Adipose tissue (tissue), 3 donors: ENCODE results near the gene PATL2. TPM values are rescaled to one million over a fixed set of nuclear protein-coding genes. Genes with fewer than 3 reads are reported as not detected.
"Not testable (repeated sequence)": the region's sequence is repeated elsewhere in the genome, so short reads cannot be mapped to it uniquely, and the experiment has no call there.

Source experiments
- H3K27ac ChIP-seq: one replicate; pipeline ENCODE4 v1.5.1; 2013; ENCODE audit warnings: low read depth, low read length
- WGBS, 3 donors: extraction: QIAGEN DNeasy Blood & Tissue Kit; methylation state at CpG; one replicate each; pipeline ENCODE4 v1.1.7; 2013; 5-methylcytosine and 5-hydroxymethylcytosine counted together
- polyA plus RNA-seq, 3 donors: library from polyadenylated mRNA; stranded (reverse); fragments of 200-250 nt; gene quantifications; one replicate each; pipeline ENCODE4 v1.2.3, GENCODE V29; 2013
- donor health status: healthy with polysubstance abuse.
- donor health status: Bipolar disorder and iron deficiency.
- donor health status: healthy.

The PATL2 gene
- polyA plus RNA-seq, 3 donors, result 0.47 to 0.54 TPM; not detected in 1

DNA sequence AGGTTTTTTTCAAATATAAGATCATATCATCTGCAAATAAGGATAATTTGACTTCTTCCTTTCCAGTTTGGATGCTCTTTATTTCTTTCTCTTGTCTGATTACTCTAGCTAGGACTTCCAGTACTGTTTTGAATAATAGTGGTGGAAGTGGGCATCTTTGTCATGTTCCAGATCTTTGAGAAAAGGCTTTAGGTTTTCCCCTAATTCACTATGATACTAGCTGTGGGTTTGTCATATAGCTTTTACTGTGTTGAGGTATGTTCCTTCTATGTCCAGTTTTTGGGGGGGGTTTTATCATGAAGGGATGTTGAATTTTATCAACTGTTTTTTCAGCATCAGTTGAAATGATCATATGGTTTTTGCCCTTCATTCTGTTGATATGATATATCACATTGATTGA, 10.4 kb downstream of the PATL2 start:
- H3K27ac ChIP-seq, result not testable (repeated sequence)

DNA sequence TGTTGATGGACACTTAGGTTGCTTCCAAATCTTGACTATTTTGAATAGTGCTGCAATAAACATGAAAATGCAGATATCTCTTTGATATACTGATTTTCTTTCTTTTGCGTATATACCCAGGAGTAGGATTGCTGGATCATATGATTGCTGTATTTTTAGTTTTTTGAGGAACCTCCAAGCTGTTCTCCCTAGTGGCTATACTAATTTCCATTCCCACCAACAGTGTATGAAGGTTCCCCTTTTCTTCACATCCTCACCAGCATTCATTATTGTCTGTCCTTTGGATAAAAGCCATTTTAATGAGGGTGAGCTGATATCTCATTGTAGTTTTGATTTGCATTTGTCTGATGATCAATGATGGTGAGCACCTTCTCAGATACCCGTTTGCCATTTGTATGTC, 12.5 kb downstream of the PATL2 start:
- WGBS, 3 donors, result 84 to 90% (median 85%) methylated on average over 2 of the region's 2 CpGs
- H3K27ac ChIP-seq, result no peak overlapping the region

DNA sequence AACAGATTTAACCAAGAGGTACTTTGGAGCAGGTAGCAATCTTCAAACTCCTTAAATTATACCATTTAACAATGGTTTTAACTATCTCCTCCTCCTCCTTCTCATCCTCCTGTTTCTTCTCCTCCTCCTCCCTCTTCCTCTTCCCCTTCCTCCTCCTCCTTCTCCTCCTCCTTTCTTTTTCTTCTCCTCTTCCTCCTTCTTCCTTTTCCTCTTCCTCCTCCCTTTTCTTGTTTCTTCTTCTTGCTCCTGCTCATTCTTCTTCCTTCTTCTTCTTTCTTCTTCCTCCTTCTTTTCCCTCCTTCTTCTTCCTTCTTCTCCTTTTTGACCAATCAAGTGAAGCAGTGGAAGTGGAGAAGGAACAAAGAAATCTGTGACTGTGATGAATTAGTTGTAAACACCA, 14.1 kb downstream of the PATL2 start:
- no peak overlapping the region for H3K27ac ChIP-seq

DNA sequence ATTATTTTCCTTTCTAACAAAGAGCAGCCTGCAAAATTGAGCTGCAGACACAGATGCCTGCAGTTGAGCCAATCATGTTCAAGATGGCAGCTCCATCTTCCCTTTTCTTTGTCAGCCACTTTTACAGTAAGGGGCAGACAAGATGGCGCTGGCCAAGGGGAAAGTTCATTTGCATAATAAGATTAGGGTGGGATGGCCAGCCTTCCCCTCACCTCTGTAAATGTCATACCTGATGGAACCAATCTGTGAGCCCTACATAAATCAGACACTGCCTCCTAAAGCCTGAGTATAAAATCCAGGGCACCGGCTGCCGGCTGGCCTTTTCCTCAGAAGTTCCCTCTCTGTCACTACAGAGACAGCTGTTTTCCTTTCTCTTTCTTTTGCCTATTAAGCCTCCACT, 15.8 kb downstream of the PATL2 start:
- WGBS, 3 donors, result 51 to 70% (median 65%) methylated on average over 3 of the region's 3 CpGs
- H3K27ac ChIP-seq, result no peak overlapping the region

DNA sequence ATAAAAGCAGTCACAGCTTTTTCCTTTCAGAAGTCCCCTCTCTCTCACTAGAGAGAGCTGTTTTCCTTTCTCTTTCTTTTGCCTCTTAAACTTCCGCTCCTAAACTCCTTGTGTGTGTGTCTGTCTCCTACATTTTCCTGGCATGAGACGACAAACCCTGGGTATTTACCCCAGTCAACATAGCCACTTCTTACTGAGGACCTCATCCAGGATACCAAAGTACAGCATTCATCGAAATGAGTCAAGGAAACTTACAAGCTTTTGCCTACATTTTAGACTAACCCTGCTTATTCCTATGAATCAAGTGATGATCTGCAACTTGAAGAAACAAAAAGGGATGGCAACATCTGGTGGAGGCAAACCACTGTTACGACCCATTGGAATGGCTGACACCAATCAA, 16.7 kb downstream of the PATL2 start:
- WGBS, 3 donors, result 89 to 90% (median 90%) methylated on average over 4 of the region's 4 CpGs
- no peak overlapping the region for H3K27ac ChIP-seq

DNA sequence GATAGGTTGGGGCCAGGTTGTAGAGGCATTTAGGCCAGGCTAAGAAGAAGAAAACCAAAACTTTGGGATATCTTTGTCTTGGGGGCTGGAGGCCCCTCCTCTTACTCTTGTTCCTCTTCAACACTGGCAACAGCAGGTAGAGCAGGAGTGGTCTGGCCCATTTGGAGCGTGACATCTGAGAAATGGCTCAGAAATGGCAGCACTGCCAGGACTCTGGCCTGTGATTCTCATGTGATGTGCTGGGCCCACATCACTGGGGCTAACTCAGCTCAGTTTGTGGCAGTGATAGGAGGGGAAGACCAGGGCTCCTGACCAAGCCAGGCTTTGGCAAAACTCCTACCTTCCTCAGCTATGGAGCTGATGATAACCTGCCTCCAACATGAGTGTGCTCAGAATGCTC, 18.5 kb downstream of the PATL2 start:
- H3K27ac ChIP-seq, result no peak overlapping the region
- 100% methylated on average over 1 of the region's 1 CpG for WGBS, 3 donors

DNA sequence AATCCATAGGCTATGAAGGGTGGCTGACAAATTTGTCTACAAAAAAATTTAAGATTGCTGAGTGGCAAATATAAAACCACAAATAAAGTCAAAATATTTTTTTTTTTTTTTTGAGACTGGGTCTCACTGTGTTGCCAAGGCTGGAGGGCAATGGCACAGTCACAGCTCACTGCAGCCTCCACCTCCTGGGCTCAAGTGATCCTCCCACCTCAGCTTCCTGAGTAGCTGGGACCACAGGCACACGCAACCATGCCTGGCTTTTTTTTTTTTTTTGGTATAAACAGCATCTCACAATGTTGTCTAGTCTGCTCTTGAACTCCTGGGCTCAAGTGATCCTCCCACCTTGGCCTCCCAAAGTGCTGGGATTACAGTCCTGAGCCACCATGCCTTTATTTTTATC, 20.9 kb downstream of the PATL2 start:
- not testable (repeated sequence) for H3K27ac ChIP-seq
- WGBS, 3 donors, result 29 to 50% (median 35%) methylated on average over 1 of the region's 1 CpG

DNA sequence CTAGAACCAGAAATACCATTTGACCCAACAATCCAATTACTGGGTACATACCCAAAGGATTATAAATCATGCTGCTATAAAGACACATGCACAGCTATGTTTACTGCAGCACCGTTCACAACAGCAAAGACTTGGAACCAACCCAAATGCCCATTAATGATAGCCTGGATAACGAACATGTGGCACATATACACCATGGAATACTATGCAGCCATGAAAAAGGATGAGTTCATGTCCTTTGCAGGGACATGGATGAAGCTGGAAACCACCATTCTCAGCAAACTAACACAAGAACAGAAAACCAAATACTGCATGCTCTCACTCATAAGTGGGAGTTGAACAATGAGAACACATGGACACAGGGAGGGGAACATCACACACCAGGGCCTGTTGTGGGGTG, 21.8 kb downstream of the PATL2 start:
- 76 to 83% (median 81%) methylated on average over 2 of the region's 2 CpGs for WGBS, 3 donors
- not testable (repeated sequence) for H3K27ac ChIP-seq

DNA sequence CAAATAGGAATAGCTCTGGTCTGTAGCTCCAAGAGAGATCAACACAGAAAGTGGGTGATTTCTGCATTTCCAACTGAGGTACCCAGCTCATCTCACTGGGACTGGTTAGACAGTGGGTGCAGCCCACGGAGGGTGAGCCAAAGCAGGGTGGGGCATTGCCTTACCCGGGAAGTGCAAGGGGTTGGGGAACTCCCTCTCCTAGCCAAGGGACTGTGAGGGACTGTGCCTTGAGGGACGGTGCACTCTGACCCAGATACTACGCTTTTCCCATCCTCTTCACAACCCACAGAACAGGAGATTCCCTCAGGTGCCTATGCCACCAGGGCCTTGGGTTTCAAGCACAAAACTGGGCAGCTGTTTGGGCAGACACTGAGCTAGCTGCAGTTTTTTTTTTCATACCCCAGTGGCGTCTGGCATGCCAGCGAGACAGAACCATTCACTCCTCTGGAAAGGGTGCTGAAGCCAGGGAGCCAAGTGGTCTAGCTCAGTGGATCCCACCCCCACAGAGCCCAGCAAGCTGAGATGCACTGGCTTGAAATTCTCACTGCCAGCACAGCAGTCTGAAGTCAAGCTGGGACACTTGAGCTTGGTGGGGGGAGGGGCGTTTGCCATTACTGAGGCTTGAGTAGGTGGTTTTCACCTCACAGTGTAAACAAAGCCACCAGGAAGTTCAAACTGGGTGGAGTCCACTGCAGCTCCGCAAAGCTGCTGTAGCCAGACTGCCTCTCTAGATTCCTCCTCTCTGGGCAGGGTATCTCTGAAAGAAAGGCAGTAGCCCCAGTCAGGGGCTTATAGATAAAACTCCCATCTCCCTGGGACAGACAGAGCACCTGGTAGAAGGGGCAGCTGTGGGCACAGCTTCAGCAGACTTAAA, 28.1 kb downstream of the PATL2 start:
- WGBS, 3 donors, result 34 to 44% (median 35%) methylated on average over 8 of the region's 8 CpGs

DNA sequence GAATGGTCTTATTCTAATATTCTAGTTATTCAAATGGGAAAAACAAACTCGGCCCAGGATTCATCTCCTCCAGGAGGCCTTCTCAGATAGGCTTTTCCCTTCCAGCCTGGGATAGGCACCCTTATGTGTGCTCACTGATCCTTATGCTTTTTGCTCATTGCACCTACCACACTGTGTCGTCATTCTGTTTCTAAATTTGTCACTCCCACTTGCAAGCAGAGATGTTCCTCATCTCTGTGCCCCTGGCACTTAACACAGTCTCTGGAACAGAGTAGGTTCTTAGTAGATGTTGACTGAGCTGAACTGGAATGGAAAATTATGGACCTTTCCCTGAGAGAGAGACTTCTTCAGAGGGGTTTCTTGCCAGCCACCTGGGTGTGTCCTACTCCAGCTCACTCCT, 28.9 kb downstream of the PATL2 start:
- H3K27ac ChIP-seq, result no peak overlapping the region
- WGBS, 3 donors, result 66 to 89% (median 70%) methylated on average over 2 of the region's 2 CpGs

More for the DNA sequence above, 28.1 kb downstream of the PATL2 start:
- H3K27ac ChIP-seq, result not testable (repeated sequence)

DNA sequence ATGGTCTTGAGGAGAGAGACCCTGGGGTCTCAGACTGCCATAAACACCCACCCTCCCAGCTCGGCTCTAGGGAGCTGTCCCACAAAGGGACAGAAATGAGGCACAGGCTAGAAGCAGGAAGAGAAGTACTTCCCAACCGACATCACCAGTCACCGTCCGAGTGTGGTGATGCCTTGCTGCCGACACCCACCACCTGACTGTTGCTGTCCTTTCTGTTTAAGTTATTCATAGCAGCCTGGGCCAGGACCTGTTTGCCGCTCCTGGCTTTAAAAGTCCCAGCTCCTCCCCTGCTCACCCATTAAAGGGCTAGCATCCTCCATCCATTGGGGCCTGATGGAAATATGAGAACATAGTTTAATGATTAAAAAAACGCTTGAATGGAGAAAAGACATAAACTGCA, 34.4 kb downstream of the PATL2 start:
- WGBS, 3 donors, result 56 to 72% (median 62%) methylated on average over 7 of the region's 7 CpGs
- H3K27ac ChIP-seq, result no peak overlapping the region

DNA sequence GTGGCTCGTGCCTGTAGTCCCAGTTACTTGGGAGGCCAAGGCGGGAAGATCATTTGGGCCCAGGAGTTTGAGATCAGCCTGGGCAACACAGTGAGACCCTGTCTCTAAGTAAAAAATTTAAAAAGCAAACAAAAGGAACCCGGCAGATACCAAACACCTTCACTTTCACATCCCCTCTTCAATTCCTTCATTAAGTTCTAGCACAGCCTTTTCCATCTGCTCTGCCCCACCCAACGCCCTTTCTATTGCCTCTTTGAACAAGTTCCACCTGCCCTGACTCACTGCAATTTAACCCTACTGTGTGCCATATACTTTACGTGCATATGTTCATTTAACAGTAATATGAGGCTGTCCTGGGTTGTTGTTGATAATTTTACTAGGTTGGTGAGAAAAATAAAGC, 35.2 kb downstream of the PATL2 start:
- 81 to 88% (median 82%) methylated on average over 5 of the region's 5 CpGs for WGBS, 3 donors
- no peak overlapping the region for H3K27ac ChIP-seq

DNA sequence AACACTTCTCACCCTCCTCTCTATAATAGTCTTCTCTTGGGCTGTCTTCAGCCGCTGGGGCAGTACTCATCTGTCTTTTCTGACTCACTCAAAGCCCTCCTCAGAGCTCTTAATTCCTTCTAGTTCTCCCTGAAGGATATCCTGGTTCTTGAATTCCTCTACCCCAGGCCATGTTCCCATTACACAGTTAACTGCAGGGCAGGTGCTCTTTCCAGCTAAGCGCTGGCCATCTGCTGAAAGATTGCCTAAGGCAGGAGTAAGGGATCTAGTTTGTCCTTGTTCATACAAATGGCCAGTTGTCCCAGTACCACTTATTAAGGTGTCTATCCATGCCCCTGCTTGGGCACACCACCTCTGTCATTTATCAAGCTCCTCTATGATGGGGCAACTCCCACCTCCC, 37.5 kb downstream of the PATL2 start:
- 91 to 93% (median 93%) methylated on average over 2 of the region's 2 CpGs for WGBS, 3 donors

DNA sequence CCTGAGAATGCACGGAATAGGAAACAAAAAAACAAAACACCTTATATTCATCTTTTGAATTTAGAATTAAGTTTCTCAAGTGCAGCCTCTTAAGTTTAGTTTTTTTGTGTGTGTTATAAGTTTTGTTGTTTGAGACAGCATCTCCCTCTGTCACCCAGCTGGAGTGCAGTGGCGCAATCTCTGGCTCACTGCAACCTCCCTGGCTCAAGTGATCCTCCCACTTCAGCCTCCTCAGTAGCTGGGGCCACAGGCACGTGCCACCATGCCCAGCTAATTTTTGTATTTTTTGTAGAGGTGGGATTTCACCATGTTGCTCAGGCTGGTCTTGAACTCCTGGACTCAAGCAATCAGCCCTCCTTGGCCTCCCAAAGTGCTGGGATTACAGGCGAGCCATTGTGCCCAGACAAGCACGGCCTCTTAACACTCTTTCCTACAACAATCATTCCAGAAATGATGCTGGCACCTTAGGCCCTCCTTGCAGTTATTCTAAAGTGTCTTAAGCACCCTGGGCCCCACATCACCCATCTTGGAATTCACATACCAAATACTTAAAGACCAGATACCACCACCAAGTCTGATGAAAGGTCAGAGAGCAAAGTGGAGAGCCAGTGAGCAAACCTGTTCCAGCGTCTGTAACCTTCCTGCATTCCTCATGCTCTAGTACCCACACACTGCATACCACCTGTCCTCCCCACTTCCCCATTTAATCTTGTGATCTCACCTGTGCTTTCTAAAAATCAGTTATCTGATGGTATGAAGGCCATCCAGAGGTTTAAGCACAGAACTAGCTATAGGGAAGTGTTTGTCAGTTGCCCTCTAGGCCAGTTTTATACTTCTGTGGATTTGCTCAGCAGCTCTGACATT, 40.8 kb downstream of the PATL2 start:
- 87 to 92% (median 89%) methylated on average over 6 of the region's 6 CpGs for WGBS, 3 donors
- H3K27ac ChIP-seq, result no peak overlapping the region

More for the DNA sequence above, 37.5 kb downstream of the PATL2 start:
- no peak overlapping the region for H3K27ac ChIP-seq

DNA sequence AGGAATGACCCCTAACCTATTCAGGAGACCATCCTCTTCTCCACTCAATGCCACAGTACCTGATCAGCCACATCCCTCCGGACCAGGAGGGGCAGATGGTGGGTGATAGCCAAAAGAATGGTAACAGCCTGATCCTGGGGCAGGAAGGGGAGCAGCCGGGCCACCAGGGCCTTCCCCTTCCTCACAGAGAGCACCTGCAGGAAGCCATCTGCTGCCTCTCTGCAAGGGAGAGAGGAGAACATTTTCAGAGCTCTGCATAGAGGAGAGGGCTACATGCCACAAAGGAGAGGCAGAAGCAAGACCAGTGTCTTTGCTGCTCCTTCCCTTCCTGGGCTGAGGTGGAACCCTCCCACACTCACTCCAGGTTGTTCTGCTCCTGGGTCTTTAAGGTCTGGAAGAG, 42.2 kb downstream of the PATL2 start:
- no peak overlapping the region for H3K27ac ChIP-seq
- WGBS, 3 donors, result 36 to 43% (median 37%) methylated on average over 2 of the region's 2 CpGs

DNA sequence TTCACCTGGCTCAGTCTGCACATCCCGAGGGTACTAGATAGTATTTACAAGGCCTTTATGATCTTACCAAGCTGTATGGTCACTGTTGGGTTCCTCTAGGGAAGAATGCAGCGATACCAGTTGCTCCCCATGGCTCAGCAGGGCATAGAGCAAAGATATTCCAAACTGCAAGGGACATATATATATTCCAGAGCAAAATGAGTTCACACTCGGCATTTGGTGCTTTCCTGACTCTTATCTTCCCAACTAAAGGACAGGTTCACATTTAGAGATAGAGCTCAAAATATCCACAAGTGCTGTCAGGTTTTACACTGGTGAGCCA, 44.1 kb downstream of the PATL2 start:
- no peak overlapping the region for H3K27ac ChIP-seq

DNA sequence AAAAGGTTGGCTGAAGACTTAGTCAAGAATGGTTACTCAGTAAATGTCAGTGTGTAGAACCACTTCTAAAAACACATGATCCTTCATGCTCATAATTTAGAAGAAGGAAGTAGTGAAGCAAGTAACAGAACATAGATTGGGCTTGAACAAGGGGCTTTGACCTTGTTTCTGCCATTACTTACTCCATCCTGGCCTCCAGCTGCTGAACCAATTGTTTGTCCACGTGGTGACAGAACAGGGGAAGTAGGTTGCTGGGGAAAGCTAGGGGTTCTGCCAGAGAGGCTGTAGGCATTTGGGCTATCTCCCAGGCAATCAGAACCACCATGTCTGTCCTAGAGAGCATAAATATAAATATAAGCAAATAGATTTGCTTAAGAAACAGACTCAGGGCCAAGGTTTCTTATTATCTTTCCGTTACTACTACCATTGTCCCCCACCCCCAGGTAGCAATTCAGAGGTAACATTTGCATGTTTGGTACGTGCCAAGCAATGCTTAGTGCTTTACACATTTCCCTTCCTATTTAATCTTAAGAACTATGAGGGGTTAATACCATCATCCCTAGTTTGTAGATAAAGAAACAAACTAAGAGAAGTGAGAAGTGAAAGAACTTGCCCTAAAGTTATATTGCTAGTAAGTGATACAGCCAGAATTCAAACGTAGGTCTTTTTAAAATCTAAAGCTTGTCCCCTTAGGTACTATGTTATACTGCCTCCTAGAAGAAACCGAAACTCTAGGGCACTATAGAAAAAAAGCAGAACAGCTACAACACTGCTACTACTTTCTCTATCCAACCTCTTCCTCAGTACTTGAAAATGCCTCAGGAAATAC, 44.7 kb downstream of the PATL2 start:
- WGBS, 3 donors, result 42 to 57% (median 47%) methylated on average over 5 of the region's 5 CpGs
- H3K27ac ChIP-seq, result no peak overlapping the region

More for the DNA sequence above, 44.1 kb downstream of the PATL2 start:
- WGBS, 3 donors, result 65 to 71% (median 69%) methylated on average over 3 of the region's 3 CpGs

DNA sequence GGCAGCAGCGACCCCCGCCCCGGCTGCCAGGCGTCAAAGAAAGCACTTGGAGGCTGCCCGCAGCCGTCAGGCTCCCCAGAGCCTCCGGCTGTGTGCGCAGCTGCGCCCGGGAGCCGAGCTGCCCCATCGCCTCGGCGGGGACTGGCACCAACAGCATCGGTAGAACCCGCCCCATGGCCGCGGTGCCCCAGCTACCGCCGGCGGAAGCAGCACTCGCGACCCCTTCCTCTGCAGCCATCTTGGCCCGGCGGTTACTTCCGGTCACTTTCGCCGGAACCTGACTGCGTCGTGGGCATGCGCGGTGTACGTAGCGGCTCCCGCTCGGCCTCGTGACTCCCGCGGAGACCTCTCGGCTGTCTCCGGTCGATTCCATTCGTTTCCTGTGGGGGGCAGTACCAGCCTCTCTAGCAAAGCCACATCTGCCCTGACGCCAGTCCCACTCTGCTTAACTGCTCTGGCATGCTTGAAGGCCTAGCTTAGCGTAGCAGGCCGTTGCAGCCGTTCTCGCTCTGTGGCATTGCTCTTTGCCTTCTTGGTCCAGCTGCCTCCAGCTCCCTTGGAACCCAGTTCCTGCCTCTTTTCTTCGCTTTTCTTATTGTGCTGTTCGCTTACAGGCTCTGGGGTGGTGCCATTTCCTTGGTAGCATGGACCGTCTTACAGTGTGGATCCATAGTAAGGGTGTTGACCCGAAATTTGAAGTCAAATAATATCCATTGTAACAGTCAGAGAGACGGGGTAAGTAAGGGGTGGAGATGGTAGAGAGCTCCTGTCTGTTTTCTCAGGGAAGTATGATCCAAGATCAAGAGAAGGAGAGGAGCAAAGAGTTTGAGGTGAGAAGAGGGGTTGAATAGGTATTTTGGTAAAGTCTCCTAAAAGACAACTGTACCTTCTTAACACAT, 47.5 kb downstream of the PATL2 start, which contains the start of gene SPG11:
Gene SPG11 (minus strand): TSS at position 253 of the 899 bp plus-strand sequence. CDS start 15 bp downstream, at position 238.
- H3K27ac ChIP-seq, result peak within 1 kb of the TSS; percentile 82
- whole genome bisulfite sequencing, 3 donors, result 7 to 9% (median 8%) methylated on average over 53 of the region's 53 CpGs
